Measurements from ENCODE around the gene COMP. TPM values are rescaled to one million over a fixed set of nuclear protein-coding genes. Genes with fewer than 3 reads are reported as not detected.

COMP gene
- total RNA-seq, 1 experiment from 2014 or later = 0.69 TPM

DNA sequence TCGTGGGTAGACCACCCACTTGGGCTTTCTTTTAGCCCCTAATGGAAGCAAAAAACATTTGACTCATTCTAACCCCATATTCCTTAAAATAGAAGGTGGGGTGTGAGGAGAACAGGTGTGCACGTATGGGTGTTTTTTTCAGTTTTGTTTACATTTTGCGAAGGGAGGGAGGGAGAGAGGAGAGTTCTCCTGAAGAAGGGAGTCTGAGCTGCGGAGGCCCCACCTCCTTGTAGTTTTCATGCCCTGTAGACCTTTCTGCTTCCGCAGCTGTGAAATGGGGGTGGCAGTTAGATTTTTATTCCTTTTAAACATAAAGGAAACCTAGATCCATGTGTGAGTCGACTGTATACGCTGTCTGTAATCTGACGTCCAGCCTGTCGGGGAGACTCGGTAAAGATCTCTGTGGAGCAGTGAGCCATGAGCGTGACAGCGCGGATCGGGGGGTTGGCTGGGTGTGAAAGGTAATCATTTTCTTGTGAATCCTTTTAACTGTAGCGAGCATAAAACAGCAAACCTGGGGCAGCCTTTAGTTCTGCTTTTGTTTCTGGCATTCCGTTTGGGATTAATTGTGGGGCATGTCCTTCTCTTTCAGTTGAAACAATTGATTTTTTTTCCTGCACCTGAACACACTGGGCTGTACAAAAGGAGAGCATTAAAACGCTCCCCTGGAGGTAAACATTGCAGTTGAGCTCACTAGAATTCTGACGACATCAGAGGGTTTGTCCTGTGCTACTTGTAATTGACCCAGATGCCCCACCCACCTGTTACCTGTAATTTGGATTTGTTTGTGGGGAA, 42.9 kb upstream of the COMP start:
- ATAC-seq = no peak
- intact Hi-C loops (cut with micrococcal nuclease; ENCODE audit: unreplicated experiment) = no loop called here
- POLR2A ChIA-PET = no interaction called here

DNA sequence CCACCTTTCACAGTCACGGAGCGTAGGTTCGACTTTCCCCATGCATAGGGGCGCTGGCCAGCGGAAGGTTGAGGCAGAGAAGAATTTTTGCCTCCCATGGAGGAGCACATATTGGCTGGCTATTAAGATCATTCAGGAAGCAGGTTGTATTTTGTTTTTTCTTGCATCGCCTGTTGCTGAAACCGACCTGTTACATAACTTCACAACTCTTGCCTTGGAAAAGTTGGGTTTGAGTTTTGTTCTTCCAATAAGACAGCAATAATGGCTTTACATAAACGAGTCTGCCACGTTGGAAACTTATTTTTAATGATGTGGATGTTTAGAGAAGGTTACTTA, 42.0 kb upstream of the COMP start:
- peaks cover 3% of the 10 kb centered on the region; the same call in 1 of the 2 replicates for H3K36me3 ChIP-seq (ENCODE audit: control insufficient read depth, insufficient read depth, low read length)
- ChIA-PET POLR2A (no interaction called here), CTCF (interaction anchor here (0.6 to 1.1 kb wide), 2 partner anchors 56 to 65 kb away, joined by 3 read pairs; no protein-coding TSS in a partner anchor)
- BruUV-seq (replicated peaks) = no TSS peak
- ATAC-seq (no peak), DNase-seq (ENCODE audit: low read depth, low spot score) (no peak)
- H3K27ac ChIP-seq (ENCODE audit: low read length) = peak overlapping the region; percentile 41; the same call in 1 of the 2 replicates
- TF ChIP-seq TCF7L2 (IDR thresholded peaks at IDR 0.05; ENCODE audit: low read depth, low read length) = no peak
- H3K4me1 ChIP-seq (ENCODE audit: control insufficient read depth, insufficient read depth, low read length) = peaks cover 6% of the 10 kb centered on the region; the same call in 1 of the 2 replicates
- in situ Hi-C loops (cut with HindIII; ENCODE audit: low pct_unique_long_range_greater_than_20kb, low sequenced_read_pairs) (no loop called here), intact Hi-C loops (cut with micrococcal nuclease; ENCODE audit: unreplicated experiment) (no loop called here)
- H3K4me3 ChIP-seq (ENCODE audit: low read depth in 2 of 2, low read length in 2 of 2) = peak overlapping the region; percentile 76 to 83
- H3K9me3 ChIP-seq (ENCODE audit: control insufficient read depth, insufficient read depth, low read depth, low read length) = no peaks in the 10 kb centered on the region
- H3K27me3 ChIP-seq (ENCODE audit: control insufficient read depth, insufficient read depth, low read length) = no peaks in the 10 kb centered on the region

More for the DNA sequence above, 42.9 kb upstream of the COMP start:
- Histone ChIP-seq H3K4me1 (ENCODE audit: control insufficient read depth, insufficient read depth, low read length) (peaks cover 6% of the 10 kb centered on the region; the same call in 1 of the 2 replicates), H3K27ac (ENCODE audit: low read length) (peak overlapping the region; percentile 51; the same call in 1 of the 2 replicates), H3K27me3 (ENCODE audit: control insufficient read depth, insufficient read depth, low read length) (no peaks in the 10 kb centered on the region), H3K9me3 (ENCODE audit: control insufficient read depth, insufficient read depth, low read depth, low read length) (no peaks in the 10 kb centered on the region), H3K4me3 (ENCODE audit: low read depth in 2 of 2, low read length in 2 of 2) (peak overlapping the region; percentile 76 to 83), H3K36me3 (ENCODE audit: control insufficient read depth, insufficient read depth, low read length) (peaks cover 3% of the 10 kb centered on the region; the same call in 1 of the 2 replicates)
- DNase-seq (ENCODE audit: low read depth, low spot score) = no peak
- CTCF ChIA-PET = interaction anchor here (1.1 kb wide), 1 partner anchor 66 kb away, joined by 3 read pairs; no protein-coding TSS in a partner anchor
- in situ Hi-C loops (cut with HindIII; ENCODE audit: low pct_unique_long_range_greater_than_20kb, low sequenced_read_pairs) = no loop called here
- TF ChIP-seq, protein P1, sequence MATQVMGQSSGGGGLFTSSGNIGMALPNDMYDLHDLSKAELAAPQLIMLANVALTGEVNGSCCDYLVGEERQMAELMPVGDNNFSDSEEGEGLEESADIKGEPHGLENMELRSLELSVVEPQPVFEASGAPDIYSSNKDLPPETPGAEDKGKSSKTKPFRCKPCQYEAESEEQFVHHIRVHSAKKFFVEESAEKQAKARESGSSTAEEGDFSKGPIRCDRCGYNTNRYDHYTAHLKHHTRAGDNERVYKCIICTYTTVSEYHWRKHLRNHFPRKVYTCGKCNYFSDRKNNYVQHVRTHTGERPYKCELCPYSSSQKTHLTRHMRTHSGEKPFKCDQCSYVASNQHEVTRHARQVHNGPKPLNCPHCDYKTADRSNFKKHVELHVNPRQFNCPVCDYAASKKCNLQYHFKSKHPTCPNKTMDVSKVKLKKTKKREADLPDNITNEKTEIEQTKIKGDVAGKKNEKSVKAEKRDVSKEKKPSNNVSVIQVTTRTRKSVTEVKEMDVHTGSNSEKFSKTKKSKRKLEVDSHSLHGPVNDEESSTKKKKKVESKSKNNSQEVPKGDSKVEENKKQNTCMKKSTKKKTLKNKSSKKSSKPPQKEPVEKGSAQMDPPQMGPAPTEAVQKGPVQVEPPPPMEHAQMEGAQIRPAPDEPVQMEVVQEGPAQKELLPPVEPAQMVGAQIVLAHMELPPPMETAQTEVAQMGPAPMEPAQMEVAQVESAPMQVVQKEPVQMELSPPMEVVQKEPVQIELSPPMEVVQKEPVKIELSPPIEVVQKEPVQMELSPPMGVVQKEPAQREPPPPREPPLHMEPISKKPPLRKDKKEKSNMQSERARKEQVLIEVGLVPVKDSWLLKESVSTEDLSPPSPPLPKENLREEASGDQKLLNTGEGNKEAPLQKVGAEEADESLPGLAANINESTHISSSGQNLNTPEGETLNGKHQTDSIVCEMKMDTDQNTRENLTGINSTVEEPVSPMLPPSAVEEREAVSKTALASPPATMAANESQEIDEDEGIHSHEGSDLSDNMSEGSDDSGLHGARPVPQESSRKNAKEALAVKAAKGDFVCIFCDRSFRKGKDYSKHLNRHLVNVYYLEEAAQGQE (IDR thresholded peaks at IDR 0.05; ENCODE audit: insufficient read depth in 1 of 2, low read depth in 2 of 2, low read length in 1 of 2) = no peak
- TF ChIP-seq TCF7L2 (IDR thresholded peaks at IDR 0.05; ENCODE audit: low read depth, low read length) (no peak), POLR2AphosphoS5 (IDR thresholded peaks at IDR 0.05; ENCODE audit: low read depth, low read length) (no peak), SIN3A (IDR thresholded peaks at IDR 0.05; ENCODE audit: borderline replicate concordance, insufficient read depth, low read depth, low read length) (no peak)
- TF ChIP-seq, protein P2, sequence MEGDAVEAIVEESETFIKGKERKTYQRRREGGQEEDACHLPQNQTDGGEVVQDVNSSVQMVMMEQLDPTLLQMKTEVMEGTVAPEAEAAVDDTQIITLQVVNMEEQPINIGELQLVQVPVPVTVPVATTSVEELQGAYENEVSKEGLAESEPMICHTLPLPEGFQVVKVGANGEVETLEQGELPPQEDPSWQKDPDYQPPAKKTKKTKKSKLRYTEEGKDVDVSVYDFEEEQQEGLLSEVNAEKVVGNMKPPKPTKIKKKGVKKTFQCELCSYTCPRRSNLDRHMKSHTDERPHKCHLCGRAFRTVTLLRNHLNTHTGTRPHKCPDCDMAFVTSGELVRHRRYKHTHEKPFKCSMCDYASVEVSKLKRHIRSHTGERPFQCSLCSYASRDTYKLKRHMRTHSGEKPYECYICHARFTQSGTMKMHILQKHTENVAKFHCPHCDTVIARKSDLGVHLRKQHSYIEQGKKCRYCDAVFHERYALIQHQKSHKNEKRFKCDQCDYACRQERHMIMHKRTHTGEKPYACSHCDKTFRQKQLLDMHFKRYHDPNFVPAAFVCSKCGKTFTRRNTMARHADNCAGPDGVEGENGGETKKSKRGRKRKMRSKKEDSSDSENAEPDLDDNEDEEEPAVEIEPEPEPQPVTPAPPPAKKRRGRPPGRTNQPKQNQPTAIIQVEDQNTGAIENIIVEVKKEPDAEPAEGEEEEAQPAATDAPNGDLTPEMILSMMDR (IDR thresholded peaks at IDR 0.05) = no peak
- BruUV-seq (replicated peaks) = no TSS peak
